Fibroblast of lung (primary cell): ENCODE data around the gene TAOK2. TPM values are rescaled to one million over a fixed set of nuclear protein-coding genes. Genes with fewer than 3 reads are reported as not detected.

ENCODE experiments used
- DNase-seq, 2 donors: peaks; one replicate each; pipeline versions ENCODE4 v3.0.0 to v3.0.0-alpha.2; 2010; ENCODE audit warnings: low read depth in 2 of 2
- H2AFZ ChIP-seq: 2 replicates; pipeline ENCODE4 v1.5.1; 2012; ENCODE audit warnings: low read length, control low read depth, inconsistent platforms
- H3K27ac ChIP-seq: 2 replicates; pipeline ENCODE4 v1.5.1; 2011; ENCODE audit warnings: low read length, control low read depth; ENCODE audit not compliant: insufficient read depth
- H3K27me3 ChIP-seq: 2 replicates; pipeline ENCODE4 v1.5.1; 2011; ENCODE audit warnings: mild to moderate bottlenecking, low read length; ENCODE audit not compliant: control insufficient read depth, insufficient read depth
- H3K36me3 ChIP-seq: 2 replicates; pipeline ENCODE4 v1.5.1; 2011; ENCODE audit warnings: low read length; ENCODE audit not compliant: control insufficient read depth, insufficient read depth
- H3K4me1 ChIP-seq: 2 replicates; pipeline ENCODE4 v1.5.1; 2011; ENCODE audit warnings: low read length; ENCODE audit not compliant: control insufficient read depth, insufficient read depth; ENCODE audit errors: extremely low read depth
- H3K4me2 ChIP-seq: 2 replicates; pipeline ENCODE4 v1.5.1; 2011; ENCODE audit warnings: low read length, control low read depth; ENCODE audit not compliant: insufficient read depth; ENCODE audit errors: extremely low read depth
- H3K4me3 ChIP-seq, 4 experiments: fragments of 200-600 bp in 1 of 4; sonication (generic) in 1 of 4; replicated peaks in 1 of 4; 2 replicates each; pipeline ENCODE4 v1.5.1; 2011 to 2016; ENCODE audit warnings: low read length in 4 of 4, low read depth in 3 of 4, mild to moderate bottlenecking in 3 of 4, control low read depth in 2 of 4, inconsistent platforms in 1 of 4, mixed read lengths in 1 of 4; ENCODE audit not compliant: insufficient read depth in 1 of 4; ENCODE audit errors: control extremely low read depth in 1 of 4
- H3K79me2 ChIP-seq: 2 replicates; pipeline ENCODE4 v1.5.1; 2012; ENCODE audit warnings: mild to moderate bottlenecking, low read length, inconsistent platforms; ENCODE audit not compliant: control insufficient read depth, insufficient read depth
- H3K9ac ChIP-seq: 2 replicates; pipeline ENCODE4 v1.5.1; 2011; ENCODE audit warnings: mild to moderate bottlenecking, low read length, control low read depth; ENCODE audit not compliant: insufficient read depth
- H3K9me3 ChIP-seq: 2 replicates; pipeline ENCODE4 v1.5.1; 2012; ENCODE audit warnings: low read depth, low read length; ENCODE audit not compliant: control insufficient read depth, insufficient read depth
- H4K20me1 ChIP-seq: 2 replicates; pipeline ENCODE4 v1.5.1; 2011; ENCODE audit warnings: low read length; ENCODE audit not compliant: control insufficient read depth, insufficient read depth; ENCODE audit errors: extremely low read depth
- EZH2 ChIP-seq: IDR thresholded peaks from 2 replicates; pipeline ENCODE4 v1.5.1; 2012; ENCODE audit warnings: low read length, control low read depth, mild to moderate bottlenecking; ENCODE audit errors: missing control alignments
- polyA plus RNA-seq, 2 donors: library from polyadenylated mRNA; depleted of rRNA in 1 of 2; stranded (reverse) in 1 of 2; unstranded in 1 of 2; fragments of >200 nt; gene quantifications; 2 replicates each; pipeline ENCODE4 v1.2.1, GENCODE V29; 2011 to 2012; ENCODE audit warnings: missing spikeins in 1 of 2
- total RNA-seq: library from RNA; depleted of rRNA; stranded (reverse); fragments of >200 nt; gene quantifications from 2 replicates; pipeline ENCODE4 v1.2.1, GENCODE V29; 2014
- TF ChIP-seq, protein P1 (sequence below), 2 donors: IDR thresholded peaks in 1 of 2; conservative IDR thresholded peaks in 1 of 2; 1 replicate in 1 of 2; 2 replicates in 1 of 2; pipeline ENCODE4 v1.5.1; 2011 to 2012; ENCODE audit warnings: low read length in 2 of 2, control low read depth in 1 of 2, inconsistent platforms in 1 of 2, low read depth in 1 of 2, mild to moderate bottlenecking in 1 of 2

Gene TAOK2
- total and polyA plus RNA-seq, 2 donors (not counting 1 experiment from before 2014, with no cell fraction given), result 12.3 to 41.3 TPM

DNA sequence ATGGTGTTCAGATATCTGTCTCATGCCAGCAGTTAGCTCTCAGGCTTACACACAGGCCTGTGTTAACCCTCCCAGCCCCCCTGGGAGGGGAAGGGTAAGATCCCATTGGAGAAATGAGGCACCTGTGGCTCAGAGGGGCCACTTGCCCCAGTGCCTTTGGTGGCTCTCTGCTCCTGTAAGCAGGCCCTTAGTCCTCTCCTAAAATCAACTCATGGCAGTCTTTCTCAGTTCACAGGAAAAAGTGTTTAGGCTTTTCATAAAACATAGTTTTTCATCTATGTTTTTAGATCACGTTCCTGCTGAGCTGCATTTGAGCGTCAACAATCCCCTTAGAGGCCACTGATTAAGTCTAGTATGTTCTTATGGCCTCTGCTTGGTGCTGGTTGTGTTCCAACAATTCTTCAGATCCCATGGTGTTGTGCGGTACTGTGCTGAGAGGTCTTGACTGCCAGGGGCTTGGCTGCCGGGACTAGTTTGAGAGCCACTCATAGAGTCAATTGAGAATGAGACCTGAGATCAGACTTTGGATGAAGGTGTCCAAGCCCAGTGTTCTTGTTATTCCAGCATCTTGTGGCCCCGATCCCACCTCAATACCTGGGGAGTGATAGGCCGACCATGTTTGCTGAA lies 10.6 kb downstream of the TAOK2 start:
- H3K4me2 ChIP-seq, result no peak overlapping the region
- no peak overlapping the region for H3K9ac ChIP-seq
- H3K4me1 ChIP-seq, result no peaks in the 10 kb centered on the region
- DNase-seq, result no peak
- no peak overlapping the region for H2AFZ ChIP-seq
- H3K27me3 ChIP-seq, result no peaks in the 10 kb centered on the region
- H3K4me3 ChIP-seq, result no peak overlapping the region
- H3K36me3 ChIP-seq, result peaks cover 51% of the 10 kb centered on the region
- no peak overlapping the region for H3K27ac ChIP-seq
- no peaks in the 10 kb centered on the region for H3K9me3 ChIP-seq
- H3K79me2 ChIP-seq, result no peaks in the 10 kb centered on the region
- no peaks in the 10 kb centered on the region for H4K20me1 ChIP-seq
- TF ChIP-seq, protein P1, sequence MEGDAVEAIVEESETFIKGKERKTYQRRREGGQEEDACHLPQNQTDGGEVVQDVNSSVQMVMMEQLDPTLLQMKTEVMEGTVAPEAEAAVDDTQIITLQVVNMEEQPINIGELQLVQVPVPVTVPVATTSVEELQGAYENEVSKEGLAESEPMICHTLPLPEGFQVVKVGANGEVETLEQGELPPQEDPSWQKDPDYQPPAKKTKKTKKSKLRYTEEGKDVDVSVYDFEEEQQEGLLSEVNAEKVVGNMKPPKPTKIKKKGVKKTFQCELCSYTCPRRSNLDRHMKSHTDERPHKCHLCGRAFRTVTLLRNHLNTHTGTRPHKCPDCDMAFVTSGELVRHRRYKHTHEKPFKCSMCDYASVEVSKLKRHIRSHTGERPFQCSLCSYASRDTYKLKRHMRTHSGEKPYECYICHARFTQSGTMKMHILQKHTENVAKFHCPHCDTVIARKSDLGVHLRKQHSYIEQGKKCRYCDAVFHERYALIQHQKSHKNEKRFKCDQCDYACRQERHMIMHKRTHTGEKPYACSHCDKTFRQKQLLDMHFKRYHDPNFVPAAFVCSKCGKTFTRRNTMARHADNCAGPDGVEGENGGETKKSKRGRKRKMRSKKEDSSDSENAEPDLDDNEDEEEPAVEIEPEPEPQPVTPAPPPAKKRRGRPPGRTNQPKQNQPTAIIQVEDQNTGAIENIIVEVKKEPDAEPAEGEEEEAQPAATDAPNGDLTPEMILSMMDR (conservative IDR thresholded peaks at IDR 0.05 in 1 of 2, IDR thresholded peaks at IDR 0.05 in 1 of 2; ENCODE audit: low read depth in 1 of 2, low read length in 2 of 2), result no peak
- no peak for TF ChIP-seq EZH2

DNA sequence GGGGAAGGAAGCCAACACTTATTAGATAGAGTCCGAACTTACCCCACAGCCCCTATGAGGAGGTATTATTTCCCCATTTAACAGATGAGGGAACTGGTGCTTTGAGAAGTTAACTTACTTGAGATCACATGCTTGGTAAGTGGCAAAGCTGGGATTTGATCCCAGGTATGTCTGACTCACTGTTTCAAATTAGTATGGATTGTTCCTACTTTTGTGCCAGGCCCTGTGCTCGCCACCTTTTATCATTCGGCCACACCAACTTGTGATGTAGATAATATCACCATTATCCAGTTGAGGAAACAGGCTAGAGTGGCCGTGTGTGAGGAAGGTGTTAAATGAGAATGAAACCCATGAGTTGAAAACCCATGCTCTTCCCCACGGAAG lies 11.1 kb downstream of the TAOK2 start:
- H3K27ac ChIP-seq, result no peak overlapping the region
- no peaks in the 10 kb centered on the region for H3K4me1 ChIP-seq
- H3K27me3 ChIP-seq, result no peaks in the 10 kb centered on the region
- no peak for TF ChIP-seq EZH2
- TF ChIP-seq, protein P1 (conservative IDR thresholded peaks at IDR 0.05 in 1 of 2, IDR thresholded peaks at IDR 0.05 in 1 of 2; ENCODE audit: low read depth in 1 of 2, low read length in 2 of 2), result no peak
- H3K36me3 ChIP-seq, result peaks cover 46% of the 10 kb centered on the region
- H3K79me2 ChIP-seq, result no peaks in the 10 kb centered on the region
- H2AFZ ChIP-seq, result no peak overlapping the region
- no peak overlapping the region for H3K9ac ChIP-seq
- H3K4me2 ChIP-seq, result no peak overlapping the region
- no peak for DNase-seq
- H3K9me3 ChIP-seq, result no peaks in the 10 kb centered on the region
- H4K20me1 ChIP-seq, result no peaks in the 10 kb centered on the region
- H3K4me3 ChIP-seq, result no peak overlapping the region

DNA sequence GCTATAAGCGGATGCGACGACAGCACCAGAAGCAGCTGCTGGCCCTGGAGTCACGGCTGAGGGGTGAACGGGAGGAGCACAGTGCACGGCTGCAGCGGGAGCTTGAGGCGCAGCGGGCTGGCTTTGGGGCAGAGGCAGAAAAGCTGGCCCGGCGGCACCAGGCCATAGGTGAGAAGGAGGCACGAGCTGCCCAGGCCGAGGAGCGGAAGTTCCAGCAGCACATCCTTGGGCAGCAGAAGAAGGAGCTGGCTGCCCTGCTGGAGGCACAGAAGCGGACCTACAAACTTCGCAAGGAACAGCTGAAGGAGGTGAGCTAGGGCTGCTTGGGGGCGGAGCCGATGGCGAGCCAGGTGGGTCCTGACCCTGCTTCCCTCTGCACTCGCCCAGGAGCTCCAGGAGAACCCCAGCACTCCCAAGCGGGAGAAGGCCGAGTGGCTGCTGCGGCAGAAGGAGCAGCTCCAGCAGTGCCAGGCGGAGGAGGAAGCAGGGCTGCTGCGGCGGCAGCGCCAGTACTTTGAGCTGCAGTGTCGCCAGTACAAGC lies 11.7 kb downstream of the TAOK2 start:
- no peak for TF ChIP-seq EZH2
- TF ChIP-seq, protein P1 (conservative IDR thresholded peaks at IDR 0.05 in 1 of 2, IDR thresholded peaks at IDR 0.05 in 1 of 2; ENCODE audit: low read depth in 1 of 2, low read length in 2 of 2), result no peak
- no peaks in the 10 kb centered on the region for H3K9me3 ChIP-seq
- no peaks in the 10 kb centered on the region for H3K27me3 ChIP-seq
- DNase-seq, result no peak
- H3K4me2 ChIP-seq, result no peak overlapping the region
- no peak overlapping the region for H2AFZ ChIP-seq
- no peak overlapping the region for H3K9ac ChIP-seq
- no peaks in the 10 kb centered on the region for H3K79me2 ChIP-seq
- H3K4me1 ChIP-seq, result no peaks in the 10 kb centered on the region
- H3K36me3 ChIP-seq, result peaks cover 42% of the 10 kb centered on the region
- no peak overlapping the region for H3K27ac ChIP-seq
- H3K4me3 ChIP-seq, result no peak overlapping the region
- H4K20me1 ChIP-seq, result no peaks in the 10 kb centered on the region
